Naive thymus-derived CD4-positive, alpha-beta T cell (primary cell): ENCODE data around the gene S100A2. TPM values are rescaled to one million over a fixed set of nuclear protein-coding genes. Genes with fewer than 3 reads are reported as not detected.
A peak's percentile ranks its signal among the peaks of the same experiment; 100 is the strongest.

Source experiments
- ATAC-seq: fragments of 150-1000 bp; cut with Tn5 transposase; 2 replicates; pipeline ENCODE4 v1.10.0; 2021; ENCODE audit warnings: mild to moderate bottlenecking, moderate library complexity
- CTCF ChIA-PET: fragments of 350-600 bp; sonication (Branson Sonifier 250); formaldehyde crosslinking; loops from one replicate; lab custom pipeline; 2021; ENCODE audit warnings: antibody characterized with exemption; lab: Charles Lee
- POLR2A ChIA-PET: fragments of 350-600 bp; sonication (Branson Sonifier 250); formaldehyde crosslinking; loops from one replicate; lab custom pipeline; 2021; ENCODE audit warnings: antibody characterized with exemption, inconsistent platforms; lab: Charles Lee
- DNase-seq, 9 donors: peaks; one replicate each; pipeline versions ENCODE4 v3.0.0 to v3.0.0-alpha.2; 2020 to 2022; ENCODE audit warnings: mixed read lengths in 1 of 9
- H3K27ac ChIP-seq: one replicate; pipeline ENCODE4 v1.7.0; 2013; ENCODE audit warnings: mild to moderate bottlenecking, low read depth, low read length, moderate library complexity
- H3K27me3 ChIP-seq, 2 donors: one replicate each; pipeline ENCODE4 v1.7.0; 2013; ENCODE audit warnings: low read length in 2 of 2, mild to moderate bottlenecking in 2 of 2, moderate library complexity in 2 of 2; ENCODE audit not compliant: control insufficient read depth in 2 of 2, insufficient read depth in 2 of 2
- H3K36me3 ChIP-seq, 3 experiments: 1 replicate in 2 of 3; 2 replicates in 1 of 3; pipeline ENCODE4 v1.7.0; 2013; ENCODE audit warnings: low read length in 3 of 3, mild to moderate bottlenecking in 3 of 3, moderate library complexity in 1 of 3; ENCODE audit not compliant: insufficient read depth in 3 of 3, control insufficient read depth in 2 of 3
- H3K4me1 ChIP-seq, 2 donors: one replicate each; pipeline ENCODE4 v1.7.0; 2013; ENCODE audit warnings: low read length in 2 of 2, mild to moderate bottlenecking in 2 of 2, moderate library complexity in 1 of 2; ENCODE audit not compliant: control insufficient read depth in 2 of 2, insufficient read depth in 2 of 2
- H3K4me3 ChIP-seq: 2 replicates; pipeline ENCODE4 v1.7.0; 2013; ENCODE audit warnings: mild to moderate bottlenecking, low read length
- H3K9me3 ChIP-seq, 3 experiments: 1 replicate in 2 of 3; 2 replicates in 1 of 3; pipeline ENCODE4 v1.7.0; 2013; ENCODE audit warnings: low read length in 3 of 3; ENCODE audit not compliant: control insufficient read depth in 2 of 3
- H3K27ac Mint-ChIP-seq, 9 donors: one replicate each; pipeline ENCODE4 v1.8.0; 2020 to 2022; ENCODE audit warnings: mixed read lengths in 9 of 9, mild to moderate bottlenecking in 8 of 9, moderate library complexity in 5 of 9, inconsistent platforms in 2 of 9
- H3K27me3 Mint-ChIP-seq, 5 donors: one replicate each; pipeline ENCODE4 v1.8.0; 2021 to 2022; ENCODE audit warnings: mixed read lengths in 5 of 5, mild to moderate bottlenecking in 1 of 5
- H3K36me3 Mint-ChIP-seq, 5 donors: one replicate each; pipeline ENCODE4 v1.8.0; 2020 to 2022; ENCODE audit warnings: mixed read lengths in 5 of 5, mild to moderate bottlenecking in 3 of 5, inconsistent platforms in 1 of 5
- H3K4me1 Mint-ChIP-seq, 7 donors: one replicate each; pipeline ENCODE4 v1.8.0; 2020 to 2022; ENCODE audit warnings: mixed read lengths in 7 of 7, mild to moderate bottlenecking in 3 of 7, inconsistent platforms in 1 of 7
- H3K4me3 Mint-ChIP-seq, 10 donors: one replicate each; pipeline ENCODE4 v1.8.0; 2020 to 2022; ENCODE audit warnings: mild to moderate bottlenecking in 10 of 10, mixed read lengths in 10 of 10, moderate library complexity in 6 of 10, inconsistent platforms in 2 of 10
- H3K9me3 Mint-ChIP-seq, 11 donors: one replicate each; pipeline ENCODE4 v1.8.0; 2020 to 2022; ENCODE audit warnings: mixed read lengths in 11 of 11, mild to moderate bottlenecking in 4 of 11, inconsistent platforms in 1 of 11, moderate library complexity in 1 of 11
- intact Hi-C, 2 donors: fragments of 100-400 bp; cut with micrococcal nuclease; formaldehyde crosslinking; loops; one replicate each; pipeline ENCODE4 v1.15.1; 2023
- polyA plus RNA-seq, 2 donors: library from polyadenylated mRNA; unstranded; fragments of 300-500 nt; fragmentation: Illumina TruSeq; gene quantifications; one replicate each; pipeline ENCODE4 v1.2.3, GENCODE V29; 2021
- total RNA-seq, 6 experiments: library from RNA in 5 of 6; stranded (reverse) in 5 of 6; gene quantifications; 1 replicate in 5 of 6; 2 replicates in 1 of 6; pipeline ENCODE4 v1.2.3 and lab custom pipeline; 2021 to 2026

The S100A2 gene
- total and polyA plus RNA-seq, 7 experiments from 2014 or later, result 1.1 TPM; not detected in 6

DNA sequence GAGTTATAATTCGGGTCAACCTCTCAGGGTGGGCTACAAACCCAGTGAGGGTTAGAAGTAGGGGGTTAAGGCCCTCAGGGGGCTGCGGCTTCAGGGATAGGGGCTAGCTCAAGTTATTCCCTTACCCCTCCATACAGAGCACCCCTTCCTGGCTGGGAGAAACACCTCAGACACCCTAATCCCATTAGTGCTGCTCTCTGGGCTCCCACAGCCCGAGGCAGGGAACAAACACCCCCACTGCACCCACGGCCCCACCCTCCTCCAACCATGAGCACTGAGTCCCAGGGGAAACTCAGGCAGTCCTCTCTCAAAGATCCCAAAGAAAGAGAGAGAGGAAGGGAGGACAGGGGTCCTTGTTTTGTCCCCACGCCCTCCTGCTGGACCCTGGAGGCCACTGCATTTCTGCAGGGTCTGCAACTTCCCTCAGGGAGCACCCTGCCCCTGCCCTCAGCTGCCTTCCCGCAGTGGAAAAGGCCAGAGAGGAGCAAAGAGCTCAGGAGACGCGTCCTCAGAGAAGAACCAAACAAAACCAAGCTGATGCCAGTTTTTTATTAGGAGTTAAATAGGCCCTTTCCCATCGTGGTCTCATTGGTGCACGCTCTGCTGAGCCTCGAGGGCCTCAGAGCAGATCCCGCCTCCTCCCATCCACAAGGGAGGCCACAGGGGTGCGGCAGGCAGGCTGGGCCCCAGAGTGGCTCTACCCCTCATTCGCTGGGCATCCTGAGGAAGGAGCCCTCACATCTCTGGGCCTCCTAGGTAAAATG, 18.7 kb downstream of the S100A2 start:
- Mint-ChIP-seq H3K27me3 (no peaks in the 10 kb centered on the region), H3K9me3 (no peaks in the 10 kb centered on the region), H3K4me3 (peak overlapping the region in 5 of 10 donors; percentile 58 to 97 (median 87)), H3K4me1 (peaks cover 49 to 71% (median 63%) of the 10 kb centered on the region in 7 donors), H3K36me3 (peaks cover 8 to 28% (median 14%) of the 10 kb centered on the region in 5 donors), H3K27ac (peak overlapping the region; percentile 93 to 99 (median 98))
- Histone ChIP-seq H3K4me1 (peaks cover 37 to 53% of the 10 kb centered on the region in 2 donors), H3K9me3 (no peaks in the 10 kb centered on the region), H3K27ac (peak overlapping the region; percentile 79), H3K36me3 (peaks cover 0 to 15% (median 11%) of the 10 kb centered on the region in 3 experiments), H3K4me3 (no peak overlapping the region), H3K27me3 (no peaks in the 10 kb centered on the region)
- DNase-seq, result no peak
- POLR2A ChIA-PET, result interaction anchor here (0.9 to 9.5 kb wide), 3 partner anchors 7 to 125 kb away, joined by 3 to 268 read pairs (median 15); partner anchors contain the start of gene S100A6
- ATAC-seq, result no peak
- CTCF ChIA-PET, result interaction anchor here (4.9 kb wide), 1 partner anchor 13 kb away, joined by 97 read pairs; the partner anchor contains the start of gene S100A6
- intact Hi-C loops, result loop anchor here (2.0 to 5.0 kb wide), 3 partner anchors 14 to 180 kb away; partner anchors contain the start of gene INTS3 (in 1 of the 2)

DNA sequence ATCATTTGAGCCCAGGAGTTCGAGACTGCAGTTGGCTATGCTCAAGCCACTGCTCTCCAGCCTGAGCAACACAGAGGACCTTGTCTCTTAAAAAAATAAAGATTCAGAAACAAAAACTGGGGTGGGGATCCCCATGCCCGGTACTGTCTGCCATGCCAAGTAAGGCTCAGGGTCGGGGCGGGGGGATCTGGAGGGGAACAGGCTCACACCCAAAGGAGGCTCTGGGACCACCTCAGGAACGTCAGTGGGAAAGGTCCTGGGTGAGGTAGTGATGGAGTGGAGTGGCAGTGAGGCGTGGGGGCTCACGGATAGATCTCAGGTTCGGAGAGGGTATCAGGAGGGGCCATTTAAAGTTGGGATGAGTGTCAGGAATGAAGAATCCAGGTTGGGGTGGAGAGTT, 19.3 kb downstream of the S100A2 start:
- ATAC-seq, result no peak
- Histone ChIP-seq H3K4me1 (peaks cover 43 to 59% of the 10 kb centered on the region in 2 donors), H3K4me3 (no peak overlapping the region), H3K27me3 (no peaks in the 10 kb centered on the region), H3K9me3 (no peaks in the 10 kb centered on the region), H3K36me3 (peaks cover 0 to 15% (median 11%) of the 10 kb centered on the region in 3 experiments), H3K27ac (peak overlapping the region; percentile 79)
- no peaks in the 10 kb centered on the region for H3K9me3 Mint-ChIP-seq
- H3K27ac Mint-ChIP-seq, result peak overlapping the region; percentile 93 to 99 (median 98)
- H3K27me3 Mint-ChIP-seq, result no peaks in the 10 kb centered on the region
- POLR2A ChIA-PET, result interaction anchor here (1.4 to 9.5 kb wide), 5 partner anchors 8 to 88 kb away, joined by 5 to 268 read pairs (median 13); partner anchors contain the start of genes CHTOP and S100A6
- CTCF ChIA-PET, result interaction anchor here (0.6 to 4.9 kb wide), 3 partner anchors 13 to 36 kb away, joined by 3 to 97 read pairs (median 27); partner anchors contain the start of gene S100A6
- peaks cover 8 to 32% (median 15%) of the 10 kb centered on the region in 5 donors for H3K36me3 Mint-ChIP-seq
- DNase-seq, result no peak
- peak overlapping the region in 9 of 10 donors; percentile 86 to 97 (median 89) for H3K4me3 Mint-ChIP-seq
- intact Hi-C loops, result loop anchor here (2.0 to 5.0 kb wide), 3 partner anchors 14 to 181 kb away; partner anchors contain the start of gene INTS3 (in 1 of the 2)
- peaks cover 56 to 77% (median 69%) of the 10 kb centered on the region in 7 donors for H3K4me1 Mint-ChIP-seq

DNA sequence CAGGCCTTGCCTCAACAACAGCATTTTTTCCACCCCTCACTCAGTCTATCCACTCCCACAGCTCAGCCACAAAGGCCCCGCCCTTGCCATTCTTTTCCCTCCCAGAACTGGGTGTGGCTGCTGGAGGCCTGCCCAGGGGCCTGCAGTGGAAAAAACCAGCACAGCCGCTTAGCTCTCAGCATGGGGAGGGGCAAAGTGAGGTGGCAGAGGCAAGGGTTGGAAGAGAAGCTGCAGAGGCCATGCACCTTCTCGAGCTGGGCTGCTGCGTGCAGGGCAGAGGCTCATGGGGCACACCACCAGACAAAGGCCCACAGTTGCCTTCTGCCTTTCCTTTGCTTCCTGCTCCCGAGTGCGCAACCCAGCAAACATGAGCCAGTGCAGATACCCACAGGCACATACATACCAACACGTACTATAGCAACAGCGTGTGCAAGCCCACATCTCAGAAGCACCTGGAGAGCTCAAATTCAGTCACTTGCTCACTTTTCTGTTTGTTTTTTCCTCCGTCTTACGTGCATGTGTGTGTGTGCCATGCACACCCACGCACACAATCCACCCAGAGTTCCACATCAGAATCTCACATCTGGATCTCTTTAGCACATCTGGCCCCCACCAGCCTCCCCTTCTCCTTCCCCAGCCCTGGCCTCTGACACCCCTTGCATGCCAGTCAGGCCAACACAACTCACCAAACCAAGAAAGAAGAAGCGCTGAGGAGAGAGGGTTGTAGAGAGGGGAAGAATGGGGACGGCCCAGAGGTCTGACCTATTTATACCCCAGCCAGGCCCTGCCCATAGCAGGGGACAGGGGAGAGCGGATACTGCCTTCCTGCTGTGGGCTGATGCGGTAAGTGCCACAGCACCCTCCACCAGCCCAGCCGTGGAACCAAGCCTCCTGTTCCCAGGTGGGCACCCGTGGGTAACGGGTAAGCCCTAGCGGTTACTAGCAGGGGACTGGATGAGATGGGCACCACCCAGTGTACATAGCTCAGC, 20.3 kb downstream of the S100A2 start, which contains the start of gene S100A4:
Gene S100A4, minus strand, starts transcription at position 740 of the 989 bp plus-strand sequence. CDS start 1,012 bp downstream, outside the sequence.
- Histone ChIP-seq H3K4me3 (peak within 1 kb of the TSS; percentile 69), H3K27me3 (no peaks in the 10 kb centered on the region), H3K4me1 (peaks cover 53 to 69% of the 10 kb centered on the region in 2 donors), H3K9me3 (no peaks in the 10 kb centered on the region), H3K27ac (peak within 1 kb of the TSS; percentile 79), H3K36me3 (peaks cover 0 to 15% (median 11%) of the 10 kb centered on the region in 3 experiments)
- ChIA-PET CTCF (interaction anchor here (0.6 to 4.9 kb wide), 8 partner anchors 12 to 35 kb away, joined by 3 to 97 read pairs (median 4); partner anchors contain the start of gene S100A6), POLR2A (interaction anchor here (0.7 to 9.5 kb wide), 18 partner anchors 9 to 432 kb away, joined by 3 to 268 read pairs (median 5); partner anchors contain the start of genes CHTOP, INTS3, JTB and S100A2)
- ATAC-seq, result peak; percentile 84
- Mint-ChIP-seq H3K27ac (peak within 1 kb of the TSS; percentile 93 to 99 (median 98)), H3K36me3 (peaks cover 8 to 34% (median 15%) of the 10 kb centered on the region in 5 donors), H3K4me1 (peaks cover 62 to 87% (median 74%) of the 10 kb centered on the region in 7 donors), H3K27me3 (no peaks in the 10 kb centered on the region), H3K4me3 (peak within 1 kb of the TSS; percentile 85 to 97 (median 88)), H3K9me3 (no peaks in the 10 kb centered on the region)
- DNase-seq, result peak; percentile 50 to 93 (median 89)
- intact Hi-C loops, result loop anchor here (1.0 to 5.0 kb wide), 6 partner anchors 9 to 182 kb away; partner anchors contain the start of gene INTS3 (in 1 of the 2)

DNA sequence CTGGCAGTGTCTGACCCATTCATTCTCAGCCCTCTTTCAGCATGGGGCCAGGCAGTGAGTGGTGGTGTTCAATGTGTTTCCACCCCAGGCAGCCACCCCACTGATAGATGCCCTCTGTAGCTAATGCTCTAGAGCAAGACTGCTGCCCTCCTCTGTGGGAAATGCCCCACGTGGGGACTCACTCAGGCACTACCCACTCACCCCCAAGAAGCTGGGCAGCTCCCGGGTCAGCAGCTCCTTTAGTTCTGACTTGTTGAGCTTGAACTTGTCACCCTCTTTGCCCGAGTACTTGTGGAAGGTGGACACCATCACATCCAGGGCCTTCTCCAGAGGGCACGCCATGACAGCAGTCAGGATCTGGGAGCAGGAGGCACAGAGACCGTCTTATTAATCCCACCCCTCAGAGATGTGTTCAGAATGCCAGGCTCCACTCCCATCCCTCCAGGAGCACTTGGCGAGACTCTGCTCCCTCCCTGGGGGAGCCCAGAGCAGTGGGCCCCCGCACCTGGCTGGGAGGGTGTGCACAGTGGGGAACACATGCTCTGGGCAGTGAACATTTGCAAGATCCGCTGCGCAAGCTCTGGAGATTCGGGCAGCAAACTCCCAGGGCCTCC, 21.1 kb downstream of the S100A2 start:
- Histone ChIP-seq H3K4me1 (peaks cover 61 to 77% of the 10 kb centered on the region in 2 donors), H3K36me3 (peaks cover 0 to 15% (median 11%) of the 10 kb centered on the region in 3 experiments), H3K4me3 (peak overlapping the region; percentile 69), H3K9me3 (no peaks in the 10 kb centered on the region), H3K27ac (peak overlapping the region; percentile 79), H3K27me3 (no peaks in the 10 kb centered on the region)
- intact Hi-C loops, result loop anchor here (1.0 to 5.0 kb wide), 5 partner anchors 8 to 183 kb away; partner anchors contain the start of gene INTS3 (in 1 of the 2)
- POLR2A ChIA-PET, result interaction anchor here (0.5 to 9.5 kb wide), 22 partner anchors 10 to 1197 kb away, joined by 3 to 268 read pairs (median 4); partner anchors contain the start of genes CHTOP, INTS3, JTB and S100A2
- Mint-ChIP-seq H3K4me3 (peak overlapping the region; percentile 85 to 97 (median 88)), H3K36me3 (peaks cover 8 to 42% (median 15%) of the 10 kb centered on the region in 5 donors), H3K27ac (peak overlapping the region; percentile 93 to 99 (median 98)), H3K27me3 (no peaks in the 10 kb centered on the region), H3K9me3 (no peaks in the 10 kb centered on the region), H3K4me1 (peaks cover 70 to 95% (median 81%) of the 10 kb centered on the region in 7 donors)
- ATAC-seq, result no peak
- CTCF ChIA-PET, result interaction anchor here (0.6 to 4.9 kb wide), 7 partner anchors 11 to 34 kb away, joined by 3 to 97 read pairs (median 5); partner anchors contain the start of gene S100A6
- peak in 1 of 9 donors; percentile 41 for DNase-seq

DNA sequence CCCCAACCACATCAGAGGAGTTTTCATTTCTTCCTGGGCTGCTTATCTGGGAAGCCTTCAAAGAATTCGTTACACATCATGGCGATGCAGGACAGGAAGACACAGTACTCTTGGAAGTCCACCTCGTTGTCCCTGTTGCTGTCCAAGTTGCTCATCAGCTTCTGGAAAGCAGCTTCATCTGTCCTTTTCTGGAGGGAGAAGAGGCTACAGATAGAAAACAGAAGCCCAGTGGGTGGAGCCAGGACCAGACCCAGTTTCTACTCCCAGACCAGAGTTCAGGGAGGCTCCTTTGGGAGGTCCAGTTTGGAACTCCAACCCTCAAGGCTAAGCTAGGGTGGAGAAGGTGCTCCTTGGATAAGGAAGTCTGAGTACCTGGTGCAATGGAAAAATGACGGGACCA, 21.9 kb downstream of the S100A2 start:
- H3K36me3 Mint-ChIP-seq, result peaks cover 8 to 44% (median 15%) of the 10 kb centered on the region in 5 donors
- peaks cover 73 to 93% (median 82%) of the 10 kb centered on the region in 7 donors for H3K4me1 Mint-ChIP-seq
- no peaks in the 10 kb centered on the region for H3K27me3 Mint-ChIP-seq
- Histone ChIP-seq H3K9me3 (no peaks in the 10 kb centered on the region), H3K4me1 (peaks cover 63 to 79% of the 10 kb centered on the region in 2 donors), H3K27ac (peak overlapping the region; percentile 79), H3K36me3 (peaks cover 0 to 15% (median 11%) of the 10 kb centered on the region in 3 experiments), H3K4me3 (peak overlapping the region; percentile 69), H3K27me3 (no peaks in the 10 kb centered on the region)
- H3K4me3 Mint-ChIP-seq, result peak overlapping the region; percentile 85 to 97 (median 88)
- no peak for DNase-seq
- peak overlapping the region; percentile 93 to 99 (median 98) for H3K27ac Mint-ChIP-seq
- CTCF ChIA-PET, result interaction anchor here (0.7 to 4.9 kb wide), 4 partner anchors 10 to 33 kb away, joined by 3 to 97 read pairs (median 19); partner anchors contain the start of gene S100A6
- no peak for ATAC-seq
- intact Hi-C loops, result loop anchor here (2.0 kb wide), 1 partner anchor 89 kb away; no protein-coding TSS in a partner anchor
- POLR2A ChIA-PET, result interaction anchor here (0.5 to 9.5 kb wide), 11 partner anchors 9 to 1197 kb away, joined by 3 to 268 read pairs (median 4); partner anchors contain the start of genes CHTOP and S100A6
- no peaks in the 10 kb centered on the region for H3K9me3 Mint-ChIP-seq
